SHP77 (cell line): ENCODE measurements around the gene RAB36.

Experiments
- DNase-seq, 2 experiments: peaks; one replicate each; lab custom pipeline; 2025; lab: John Stamatoyannopoulos, UW

The RAB36 gene

DNA sequence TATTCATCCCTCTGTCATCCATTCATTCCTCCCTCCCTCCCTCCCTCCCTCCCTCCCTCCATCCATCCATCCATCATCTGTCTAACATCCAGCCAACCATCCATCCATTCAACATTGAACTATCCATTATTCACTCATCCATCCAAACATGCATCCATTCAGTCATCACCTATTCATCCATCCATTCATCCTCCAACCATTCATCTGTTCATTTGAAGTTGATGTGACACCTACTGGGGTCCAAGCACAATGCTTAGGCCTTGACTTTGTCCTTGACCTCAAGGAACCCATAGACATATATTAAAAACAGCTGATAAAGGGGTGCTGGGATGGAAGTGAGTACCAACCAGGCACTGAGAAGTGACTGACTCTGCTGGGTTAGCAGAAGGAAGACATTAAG, 61.6 kb downstream of the RAB36 start:
- DNase-seq = no peak

DNA sequence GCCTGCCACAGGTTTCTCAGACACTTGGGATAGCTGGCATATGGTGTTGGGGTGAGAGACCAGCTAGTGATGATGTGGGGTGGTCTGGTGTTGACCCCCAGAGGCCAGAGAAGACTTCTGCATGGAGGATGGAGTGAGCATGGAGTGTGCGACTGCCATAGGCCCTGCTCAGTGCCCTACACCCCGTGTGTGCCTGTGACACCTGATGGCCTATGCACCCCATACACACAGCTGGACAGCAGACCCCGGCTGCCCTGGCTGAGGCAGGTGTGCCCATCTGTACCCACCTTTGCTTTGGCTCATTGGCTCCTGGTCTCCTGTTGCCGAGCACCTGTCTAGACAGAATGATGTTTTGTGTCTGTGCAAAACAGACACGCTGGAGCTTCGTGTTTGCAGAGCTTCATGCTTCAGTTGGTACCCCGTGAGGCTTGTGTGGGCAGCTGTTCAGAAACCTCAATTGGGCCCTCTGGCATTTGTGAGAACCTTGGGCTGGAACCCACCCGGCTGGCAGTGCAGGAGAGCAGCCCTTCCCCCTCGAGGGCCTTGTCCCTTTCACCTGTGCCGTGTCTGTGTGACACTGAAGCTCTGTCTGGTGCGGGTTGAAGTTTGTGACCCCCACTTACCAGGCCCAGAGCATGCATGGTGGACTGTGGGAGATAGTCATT, 62.6 kb downstream of the RAB36 start:
- DNase-seq = peak; percentile 86 to 90

DNA sequence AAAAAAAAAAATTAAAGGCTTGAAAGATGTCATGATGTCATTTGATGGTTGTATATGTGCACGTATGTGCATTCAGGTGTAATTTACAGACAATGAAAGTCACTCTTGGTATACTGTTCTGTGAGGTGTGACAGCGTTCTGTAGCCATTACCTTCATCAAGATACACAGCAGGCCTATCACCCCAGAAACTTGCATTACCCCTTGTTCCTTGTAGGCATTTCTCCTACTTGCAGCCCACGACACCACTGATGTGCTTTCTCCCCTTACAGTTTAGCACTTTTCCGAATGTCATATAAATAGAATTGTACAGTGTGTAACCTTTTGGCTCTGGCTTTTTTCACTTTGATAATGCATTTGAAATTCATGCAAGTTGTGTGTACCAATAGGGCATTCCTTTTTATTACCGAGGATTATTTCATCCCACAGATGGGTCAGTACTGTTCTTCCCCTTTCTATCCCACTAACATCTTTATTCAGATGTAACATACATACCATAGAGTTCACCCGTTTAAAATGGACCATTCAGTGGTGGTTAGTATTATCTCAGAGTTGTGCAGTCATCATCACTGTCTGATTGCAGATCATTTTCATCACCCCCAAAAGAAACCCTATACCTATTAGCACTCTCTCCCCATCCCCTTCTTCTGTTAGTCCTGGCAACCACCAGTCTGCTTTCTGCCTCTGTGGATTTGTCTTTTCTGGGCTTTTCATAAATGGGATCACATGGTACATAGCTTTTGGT, 65.3 kb downstream of the RAB36 start:
- DNase-seq = no peak

DNA sequence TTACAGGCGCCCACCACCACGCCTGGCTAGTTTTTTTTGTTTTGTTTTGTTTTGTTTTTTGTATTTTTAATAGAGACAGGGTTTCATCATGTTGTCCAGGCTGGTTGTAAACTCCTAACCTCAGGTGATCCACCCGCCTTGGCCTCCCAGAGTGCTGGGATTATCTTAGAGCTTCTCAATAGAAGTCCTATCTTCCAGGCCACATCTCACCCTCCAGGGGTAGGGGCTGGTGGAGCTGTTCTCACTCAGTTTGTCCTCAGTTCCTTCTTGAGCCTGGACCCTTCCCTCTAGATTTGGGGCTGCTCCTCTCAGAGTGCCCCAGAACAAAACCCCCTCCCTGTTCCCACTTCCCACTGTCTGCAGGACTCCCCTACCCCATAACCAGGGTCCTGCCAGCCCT, 66.3 kb downstream of the RAB36 start:
- DNase-seq = no peak

DNA sequence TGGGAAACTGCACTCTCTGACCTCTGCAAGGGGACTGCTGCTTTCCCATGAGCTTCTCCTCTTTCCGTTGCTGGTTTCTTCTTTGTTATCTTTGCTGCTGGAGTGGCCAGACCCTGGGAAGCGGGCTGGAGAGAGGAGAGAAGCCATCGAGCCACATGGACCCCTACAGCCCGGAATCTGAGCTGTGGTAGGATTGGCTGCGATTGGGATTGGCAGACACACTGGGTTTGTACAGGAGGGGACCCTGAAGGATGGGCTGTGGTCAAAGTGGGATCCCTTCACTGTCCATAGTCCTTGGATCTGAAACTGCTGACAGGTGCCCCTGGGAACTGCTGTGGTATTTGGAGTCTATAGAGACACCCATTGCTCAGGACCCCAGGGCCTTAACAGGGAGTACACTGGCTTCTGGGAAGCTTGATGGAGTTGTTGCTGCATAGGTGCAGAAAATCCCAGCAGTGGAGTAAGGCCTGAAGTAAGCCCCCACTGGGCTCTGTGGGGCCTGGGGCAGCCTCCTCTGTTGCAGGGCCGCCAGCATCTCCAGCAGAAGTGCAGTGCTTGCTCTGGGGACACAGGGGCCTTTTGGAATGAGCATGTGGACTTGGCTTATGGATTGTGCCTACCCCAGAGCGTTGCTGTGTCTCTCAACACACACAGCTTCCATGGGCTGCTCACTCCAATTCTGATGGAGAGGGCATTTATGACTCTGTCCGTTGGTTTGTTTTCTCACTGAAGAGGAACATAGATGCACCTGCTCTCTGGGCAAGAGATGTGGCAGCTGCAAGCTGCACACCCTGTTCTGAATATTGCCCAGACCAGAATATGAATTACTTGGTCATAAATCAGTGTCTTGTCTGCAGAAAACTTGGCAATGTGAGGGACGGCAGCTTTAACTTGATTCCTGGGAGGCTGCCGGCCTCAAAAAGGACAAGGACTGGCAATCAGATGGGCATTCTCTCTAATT, 67.1 kb downstream of the RAB36 start:
- peak; percentile 91 to 93 for DNase-seq

DNA sequence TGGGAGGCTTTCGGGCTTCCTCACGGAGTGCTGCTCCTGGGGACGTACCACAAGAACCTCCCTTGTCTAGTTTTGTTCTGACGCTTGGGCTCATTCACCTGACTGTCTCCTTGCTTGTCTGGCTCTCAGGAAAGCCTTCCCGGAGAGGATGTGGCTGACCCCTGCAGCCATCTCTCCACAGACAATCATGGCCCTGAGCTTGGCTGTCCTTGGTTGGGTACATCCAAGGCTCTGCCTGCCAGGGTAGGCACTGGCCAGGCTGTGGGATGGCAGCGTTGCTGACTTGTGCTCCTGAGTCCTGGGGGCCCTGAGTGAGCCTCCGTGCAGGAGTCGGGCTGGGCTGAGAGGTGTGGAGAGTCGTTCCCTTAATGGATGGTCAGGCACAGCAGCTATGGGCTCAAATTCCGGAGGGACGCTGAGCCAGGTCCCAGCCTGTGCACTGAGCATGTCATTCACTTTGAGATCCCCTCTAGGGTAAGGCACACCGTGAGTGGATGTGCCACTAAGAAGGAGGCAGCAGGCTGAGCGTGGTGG, 67.8 kb downstream of the RAB36 start:
- DNase-seq = peak in 1 of 2 experiments; percentile 39

DNA sequence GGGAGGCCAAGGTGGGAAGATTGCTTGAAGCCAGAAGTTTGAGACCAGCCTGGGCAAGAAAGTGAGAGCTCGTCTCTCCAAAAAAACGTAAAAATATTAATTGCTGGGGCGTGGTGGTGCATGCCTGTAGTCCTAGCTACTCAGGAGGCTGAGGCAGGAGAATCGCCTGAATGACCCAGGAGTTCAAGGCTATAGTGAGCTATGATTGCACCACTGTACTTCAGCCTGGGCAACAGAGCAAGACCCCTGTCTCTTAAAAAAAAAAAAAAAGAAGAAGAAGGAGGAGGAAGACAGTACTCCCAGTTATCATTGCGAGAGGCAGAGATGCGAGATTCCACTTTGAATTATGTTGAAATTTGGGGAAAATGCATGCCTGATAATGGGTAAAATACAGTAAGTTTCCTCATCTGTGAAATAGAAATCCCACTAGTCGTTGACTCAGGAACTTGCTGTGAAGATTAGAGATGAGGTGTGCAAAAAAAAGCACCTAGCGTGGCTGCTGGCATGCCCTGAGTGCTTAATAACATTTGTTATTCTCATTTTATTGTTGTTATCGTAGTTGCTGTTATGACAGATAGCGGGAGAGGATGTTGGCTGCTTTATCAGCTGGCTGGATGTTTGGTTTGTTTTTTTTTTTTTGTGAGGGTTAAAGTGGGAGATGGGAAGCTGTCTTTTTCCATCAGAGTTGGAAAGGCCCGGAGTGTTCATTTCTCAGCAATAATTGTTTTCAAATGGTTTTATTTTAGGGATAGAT, 68.5 kb downstream of the RAB36 start:
- DNase-seq = no peak
